Central memory CD4-positive, alpha-beta T cell (primary cell): ENCODE measurements around the gene RNF222.
"Not testable (repeated sequence)": the region's sequence is repeated elsewhere in the genome, so short reads cannot be mapped to it uniquely, and the experiment has no call there.

Experiments
- DNase-seq: peaks from one replicate; pipeline ENCODE4 v3.0.0; 2022

RNF222 gene

DNA sequence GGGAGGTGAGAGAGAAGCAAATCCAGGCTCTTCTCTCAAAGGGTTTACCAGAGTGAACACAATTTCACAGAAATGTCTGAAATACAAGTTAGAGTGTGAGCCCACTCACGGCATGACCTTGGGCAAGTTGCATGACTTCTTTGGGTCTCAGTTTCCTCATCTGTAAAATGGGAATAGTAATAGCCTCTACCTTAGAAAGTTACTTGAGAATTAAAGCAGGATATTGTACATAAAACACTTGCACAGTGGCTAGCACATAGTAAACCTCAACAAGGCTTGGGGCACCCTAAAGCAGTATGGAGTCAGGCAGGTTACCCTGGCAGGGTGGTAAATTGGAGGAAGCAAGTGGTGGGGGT lies 13.2 kb upstream of the RNF222 start:
- DNase-seq: no peak

DNA sequence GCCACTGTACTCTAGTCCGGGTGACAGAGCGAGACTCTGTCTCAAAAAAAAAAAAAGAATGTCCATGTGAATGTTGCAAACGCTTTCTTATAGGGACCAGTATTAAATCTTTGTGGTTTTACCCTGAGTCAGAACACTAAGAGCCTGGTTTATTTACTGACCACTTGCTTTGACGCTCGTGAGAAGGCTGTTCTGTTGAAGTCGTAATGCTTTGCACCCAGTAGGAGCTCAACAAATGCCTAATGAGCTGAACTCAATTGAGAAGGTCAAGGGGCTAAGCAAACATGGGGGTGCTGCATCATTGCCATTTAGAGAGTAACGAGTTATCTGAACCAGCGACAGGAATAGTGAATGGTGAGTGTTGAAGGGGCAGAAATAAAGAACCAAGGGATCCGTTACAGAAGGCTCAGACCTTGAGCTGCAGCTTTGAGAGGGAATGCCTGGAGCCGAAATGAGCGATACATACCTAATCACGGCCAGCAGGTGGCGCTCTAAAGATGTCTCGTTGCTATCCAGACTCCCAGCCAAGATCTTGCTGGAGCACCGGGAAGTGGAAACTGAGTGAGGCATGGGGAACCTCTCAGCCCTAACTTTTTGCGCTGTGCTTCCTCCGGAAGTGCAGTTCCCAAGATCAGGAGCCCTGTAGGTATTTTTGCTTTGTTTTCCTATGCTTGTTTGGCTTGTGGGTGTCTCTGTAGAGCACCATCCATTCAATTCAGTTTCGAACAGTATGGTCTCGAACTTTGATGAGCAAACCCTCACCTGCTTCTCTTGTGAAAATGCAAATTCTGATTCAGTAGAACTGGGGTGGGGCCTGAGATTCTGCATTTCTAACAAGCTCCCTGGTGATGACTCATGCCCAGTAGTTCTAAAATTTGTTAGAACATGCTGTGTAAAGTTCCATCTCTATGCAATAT lies 12.6 kb upstream of the RNF222 start:
- DNase-seq: peak; percentile 66

DNA sequence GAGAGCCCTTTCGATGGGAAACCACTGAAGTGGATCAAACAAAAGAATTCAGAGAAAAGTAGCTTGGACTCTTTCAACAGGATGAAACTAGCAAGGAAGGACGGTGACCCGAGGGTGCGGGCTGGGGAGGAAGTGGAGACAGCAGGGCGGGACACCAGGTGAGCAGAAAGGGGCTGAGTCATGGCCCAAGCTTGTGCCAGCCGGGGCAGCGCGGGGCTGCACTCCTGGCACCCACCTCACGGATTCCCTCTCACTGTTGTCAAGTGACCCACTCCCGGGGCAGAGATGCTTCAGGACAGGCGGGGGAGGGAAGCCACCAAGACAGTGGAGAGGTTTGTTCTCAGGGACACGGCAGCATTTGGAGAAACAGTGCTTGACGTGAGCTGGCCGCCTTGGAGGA lies 10.7 kb upstream of the RNF222 start:
- no peak for DNase-seq

DNA sequence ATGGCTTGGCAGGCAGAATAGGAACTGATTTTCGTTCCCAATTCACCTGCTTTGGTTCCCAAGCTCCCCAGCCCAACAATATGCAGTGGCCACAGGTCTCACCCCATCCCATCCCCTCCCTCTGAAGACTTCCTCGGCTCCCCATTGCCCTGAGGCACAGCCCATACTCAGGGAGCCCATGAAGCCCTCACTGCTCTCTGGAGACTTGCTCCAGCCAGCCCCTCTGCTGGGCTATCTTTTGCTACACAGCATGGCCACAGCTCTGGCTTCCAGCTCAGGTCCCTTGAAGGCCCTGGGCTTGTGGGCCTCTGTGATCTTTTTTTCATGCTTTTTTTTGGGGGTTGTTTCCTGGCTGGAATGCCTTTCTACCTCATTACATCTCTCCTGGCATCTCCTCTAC lies 8.5 kb upstream of the RNF222 start:
- DNase-seq: no peak

DNA sequence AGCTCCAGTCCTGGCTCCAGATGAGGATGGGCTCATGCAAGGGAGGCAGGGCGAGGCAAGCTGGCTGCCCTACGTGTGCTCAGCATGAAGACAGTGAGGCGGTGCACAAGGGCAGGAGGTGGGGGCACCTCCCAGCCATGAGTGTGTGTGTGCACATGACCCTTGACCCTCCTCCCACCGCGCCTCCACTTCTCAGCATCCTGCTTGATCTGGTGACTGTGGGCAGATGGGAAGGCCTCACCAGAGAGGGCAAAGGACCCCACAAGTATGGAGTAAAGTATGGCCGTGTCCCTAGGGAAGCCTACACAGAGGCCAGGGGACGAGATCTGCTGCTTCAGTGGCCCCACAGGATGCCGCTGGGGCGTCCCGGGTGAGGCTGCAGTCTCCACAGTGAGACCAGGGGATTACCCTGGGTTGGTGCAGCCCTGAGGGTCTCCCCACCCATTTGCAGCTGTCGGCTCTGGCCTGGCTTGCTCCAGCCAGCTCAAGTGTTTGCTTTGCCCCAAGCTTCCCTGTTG lies 7.9 kb upstream of the RNF222 start:
- no peak for DNase-seq

DNA sequence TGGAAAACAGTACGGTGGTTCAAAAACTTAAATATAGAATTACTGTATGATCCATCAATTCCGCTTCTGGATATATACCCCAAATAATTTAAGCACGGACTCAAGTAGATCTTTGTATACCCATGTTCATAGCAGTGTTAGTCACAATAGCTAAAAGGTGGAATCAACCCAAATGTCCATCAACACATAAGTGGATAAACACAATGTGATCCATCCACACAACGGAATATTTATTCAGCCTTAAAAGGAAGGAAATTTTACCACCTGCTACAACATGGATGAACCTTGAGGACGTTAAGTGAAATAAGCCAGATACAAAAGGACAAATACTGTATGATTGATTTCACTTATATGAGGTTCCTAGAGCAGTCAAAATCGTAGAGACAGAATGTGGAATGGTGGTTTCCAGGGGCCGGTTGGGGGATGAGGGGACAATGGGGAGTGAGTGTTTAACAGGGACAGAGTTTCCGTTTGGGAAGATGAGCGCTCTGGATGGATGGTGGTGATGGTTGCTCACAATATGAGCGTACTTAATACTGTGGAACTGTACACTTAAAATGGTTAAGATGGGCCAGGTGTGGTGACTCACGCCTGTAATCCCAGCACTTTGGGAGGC lies 5.4 kb upstream of the RNF222 start:
- DNase-seq: no peak

DNA sequence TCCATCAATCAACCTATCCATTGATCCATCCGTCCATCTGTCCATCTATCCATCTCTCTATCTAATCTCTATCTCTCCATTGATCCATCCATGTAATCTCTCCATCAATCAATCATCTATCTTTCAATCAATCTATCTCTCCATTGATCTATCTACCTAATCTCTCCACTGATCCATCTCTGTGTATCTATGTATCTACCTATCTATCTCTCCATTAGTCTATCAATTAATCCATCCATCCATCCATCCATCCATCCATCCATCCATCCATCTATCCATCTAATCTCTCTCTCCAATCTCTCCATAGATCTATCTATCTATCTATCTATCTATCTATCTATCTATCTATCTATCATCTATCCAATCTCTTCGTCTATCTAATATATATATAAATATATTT lies 3.5 kb upstream of the RNF222 start:
- DNase-seq: no peak

DNA sequence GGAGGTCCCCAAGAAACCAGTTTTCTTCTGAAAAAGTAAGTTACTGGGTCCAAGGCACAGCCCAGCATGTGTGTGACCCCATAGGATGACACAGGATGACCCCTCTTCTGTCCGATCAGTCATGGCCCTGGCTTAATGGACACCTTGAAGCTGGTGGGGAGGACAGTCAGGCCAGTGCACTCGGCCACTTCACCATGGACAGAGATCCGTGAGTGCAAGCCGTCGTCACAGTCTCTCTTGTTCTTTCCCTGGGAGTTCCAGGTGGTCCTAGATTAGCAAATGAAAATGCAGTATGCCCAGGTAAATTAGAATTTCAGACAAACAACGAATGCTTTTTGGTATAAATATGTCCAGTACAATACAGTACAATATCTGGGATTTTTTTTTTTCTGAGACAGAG lies 1.4 kb upstream of the RNF222 start:
- no peak for DNase-seq

DNA sequence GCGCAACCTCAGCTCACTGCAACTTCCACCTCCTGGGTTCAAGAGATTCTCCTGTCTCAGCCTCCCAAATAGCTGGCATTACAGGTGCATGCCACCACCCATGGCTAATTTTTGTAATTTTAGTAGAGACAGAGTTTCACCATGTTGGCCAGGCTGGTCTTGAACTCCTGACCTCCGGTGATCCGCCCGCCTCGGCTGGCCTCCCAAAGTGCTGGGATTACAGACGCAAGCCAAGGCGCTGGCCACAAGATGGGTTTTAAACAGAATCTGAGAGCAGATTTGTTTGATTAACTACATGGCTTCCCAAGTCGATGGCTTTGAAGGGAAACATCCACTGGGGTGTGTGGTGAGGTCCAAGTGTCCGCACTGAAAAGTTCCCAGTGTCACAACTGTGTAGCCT lies 3.1 kb downstream of the RNF222 start:
- not testable (repeated sequence) for DNase-seq

DNA sequence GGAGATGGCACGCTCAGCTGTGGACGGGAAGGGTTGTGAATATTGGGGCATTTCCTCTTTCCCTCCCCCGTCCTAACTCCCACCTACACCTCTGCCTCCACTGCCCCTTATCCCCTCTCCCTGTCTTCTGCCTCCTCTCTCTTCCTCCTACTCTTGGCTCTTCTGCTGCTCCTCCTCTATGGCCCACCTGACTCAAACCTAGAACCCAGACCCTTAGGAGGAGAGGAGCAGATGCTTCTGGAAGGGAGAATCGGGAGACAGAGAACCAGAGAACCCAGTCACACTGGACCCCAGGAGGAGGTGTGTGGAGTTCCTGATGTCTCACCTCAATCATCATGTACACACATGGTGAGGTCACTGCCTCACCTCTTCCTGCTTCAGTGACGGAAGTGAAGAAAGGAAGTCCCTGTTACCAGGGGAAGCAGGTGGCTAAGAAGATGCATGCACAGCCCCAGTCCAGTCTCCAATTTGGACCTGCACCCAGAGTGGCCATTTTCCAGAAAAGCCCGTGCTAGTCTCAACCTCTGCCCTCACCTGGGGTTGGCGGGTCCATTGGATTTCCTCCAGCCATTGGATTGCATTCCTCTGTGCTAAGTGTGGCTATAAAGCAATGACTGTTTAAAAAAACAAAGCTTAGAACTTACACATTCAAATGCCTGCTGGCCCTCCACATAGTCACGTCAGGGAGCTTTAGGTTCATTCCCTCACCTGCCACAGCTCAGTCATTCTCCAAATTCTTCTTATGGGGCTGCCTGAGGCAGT lies 4.0 kb downstream of the RNF222 start:
- peak; percentile 56 for DNase-seq

DNA sequence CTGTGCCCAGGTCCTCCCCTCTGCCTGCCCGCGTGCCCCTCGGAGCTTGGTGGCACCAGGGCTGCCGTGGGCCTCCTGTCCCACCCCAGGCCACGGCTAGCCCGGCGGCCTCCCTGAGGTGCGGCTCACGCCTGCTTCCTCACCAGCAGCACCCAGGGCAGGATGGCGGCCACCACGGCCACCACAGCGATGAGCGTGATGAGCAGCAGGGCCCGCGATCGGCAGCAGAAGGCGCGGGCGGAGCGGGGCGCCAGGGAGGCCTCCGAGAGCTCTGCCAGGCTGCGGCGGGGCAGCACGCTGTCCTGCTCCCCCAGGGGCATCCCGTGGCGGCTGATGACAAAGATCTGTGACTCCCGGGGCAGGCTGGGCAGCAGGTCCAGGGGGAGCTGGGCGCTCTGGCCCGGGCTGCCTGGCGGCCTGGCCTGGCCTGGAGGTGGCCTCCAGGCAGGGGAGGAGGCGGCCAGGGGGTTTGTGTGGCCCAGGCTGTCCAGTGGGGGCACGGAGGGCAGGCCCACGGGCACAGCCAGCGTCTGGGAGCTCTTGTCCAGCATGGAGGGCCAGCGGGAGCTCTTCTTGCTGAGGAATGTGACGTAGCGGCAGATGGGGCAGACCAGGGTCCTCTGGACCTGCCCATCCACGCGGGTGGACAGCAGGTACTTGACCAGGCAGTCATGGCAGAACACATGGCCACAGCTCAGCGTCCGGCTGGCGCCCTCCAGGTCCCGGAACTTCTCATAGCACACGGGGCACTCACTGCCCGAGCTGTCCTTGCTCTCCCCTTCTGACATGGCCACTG lies 4.8 kb downstream of the RNF222 start:
- no peak for DNase-seq

DNA sequence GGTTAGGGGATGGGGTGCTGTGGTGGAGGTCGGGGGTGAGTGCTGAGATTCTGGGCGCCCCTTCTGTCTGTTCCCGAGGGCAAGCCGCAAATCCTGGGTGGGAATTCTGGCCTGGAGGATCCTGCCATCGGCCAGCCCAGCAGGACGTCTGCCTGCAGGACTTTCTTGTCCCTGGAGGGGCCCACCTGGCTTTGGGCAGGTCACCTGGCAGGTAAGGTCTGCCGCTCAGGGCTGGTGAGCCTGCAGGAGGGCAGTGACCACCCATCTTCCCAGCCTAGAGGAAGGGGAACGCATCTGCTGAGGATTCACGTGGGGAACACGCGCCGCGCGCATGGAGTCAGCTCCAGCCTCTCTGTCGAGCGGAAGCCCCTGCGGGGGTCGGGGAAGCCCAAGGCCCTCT lies 5.4 kb downstream of the RNF222 start:
- DNase-seq: no peak

DNA sequence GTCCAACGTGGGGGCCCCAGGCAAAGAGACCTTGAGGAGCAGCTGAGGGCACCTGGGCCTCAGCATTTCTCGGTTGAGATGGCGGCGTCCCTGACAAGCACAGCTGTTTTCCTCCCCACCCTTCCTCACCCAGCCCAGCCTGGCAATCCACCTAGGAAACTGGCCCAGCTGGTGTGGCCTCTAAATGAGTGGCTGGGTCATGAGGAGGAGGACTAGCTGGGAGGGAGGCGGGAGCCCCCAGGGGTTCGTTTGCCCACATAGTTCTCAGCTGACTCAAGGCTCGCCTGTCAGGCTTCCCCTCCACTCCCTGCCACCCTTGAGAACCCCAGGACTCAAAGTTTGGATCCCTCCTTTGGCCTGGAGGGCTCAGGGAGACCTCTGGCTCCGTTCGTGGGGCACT lies 5.9 kb downstream of the RNF222 start:
- no peak for DNase-seq

DNA sequence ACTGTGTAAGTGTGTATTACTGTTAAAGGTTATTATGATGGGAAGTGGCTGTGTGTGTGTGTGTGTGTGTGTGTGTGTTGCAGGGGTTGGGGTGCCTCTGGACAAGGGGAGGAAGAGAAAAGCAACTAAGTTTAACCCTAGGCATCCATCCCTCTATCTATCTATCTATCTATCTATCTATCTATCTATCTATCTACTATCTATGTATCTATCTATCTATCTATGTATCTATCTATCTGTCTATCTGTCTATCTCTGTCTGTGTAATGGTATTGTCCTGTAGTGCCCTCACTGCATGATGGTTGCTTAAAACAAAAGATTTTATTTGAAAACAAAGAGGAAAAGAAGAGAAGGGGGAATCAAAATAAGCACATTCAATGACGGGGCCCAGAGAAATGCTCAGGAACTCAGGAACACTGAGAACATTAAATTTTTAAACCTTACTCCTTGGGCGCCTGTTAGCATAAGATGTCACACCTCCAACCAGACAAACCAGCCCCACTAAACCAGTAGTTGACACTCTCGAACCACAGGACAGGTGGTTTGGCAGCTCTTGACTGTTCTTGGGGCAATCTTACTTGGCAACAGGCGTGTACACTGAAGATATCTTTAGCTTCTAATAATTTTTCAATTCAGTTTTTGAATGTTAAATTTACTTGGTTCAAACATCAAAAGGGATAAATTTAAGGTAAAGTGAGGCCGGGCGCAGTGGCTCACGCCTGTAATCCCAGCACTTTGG lies 9.5 kb downstream of the RNF222 start:
- DNase-seq: no peak

DNA sequence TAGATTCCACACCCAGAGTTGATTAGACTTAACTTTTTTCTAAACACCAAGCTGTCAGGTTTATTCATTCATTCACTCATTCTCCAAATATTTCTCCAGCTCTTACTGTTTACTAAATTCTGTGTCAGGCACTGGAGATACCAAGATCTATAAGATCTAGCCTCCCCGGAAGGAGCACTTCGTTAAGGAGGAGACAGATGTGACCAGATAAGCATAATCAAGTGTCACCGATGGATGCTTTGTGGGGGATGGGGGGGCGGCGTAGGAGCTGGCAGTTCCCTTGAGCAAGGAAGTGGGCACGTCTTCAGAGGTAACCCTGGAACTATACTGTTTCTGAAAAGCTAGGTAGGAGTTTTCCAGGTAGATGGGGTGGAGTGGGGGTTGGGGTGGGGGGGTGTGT lies 10.8 kb downstream of the RNF222 start:
- DNase-seq: no peak

DNA sequence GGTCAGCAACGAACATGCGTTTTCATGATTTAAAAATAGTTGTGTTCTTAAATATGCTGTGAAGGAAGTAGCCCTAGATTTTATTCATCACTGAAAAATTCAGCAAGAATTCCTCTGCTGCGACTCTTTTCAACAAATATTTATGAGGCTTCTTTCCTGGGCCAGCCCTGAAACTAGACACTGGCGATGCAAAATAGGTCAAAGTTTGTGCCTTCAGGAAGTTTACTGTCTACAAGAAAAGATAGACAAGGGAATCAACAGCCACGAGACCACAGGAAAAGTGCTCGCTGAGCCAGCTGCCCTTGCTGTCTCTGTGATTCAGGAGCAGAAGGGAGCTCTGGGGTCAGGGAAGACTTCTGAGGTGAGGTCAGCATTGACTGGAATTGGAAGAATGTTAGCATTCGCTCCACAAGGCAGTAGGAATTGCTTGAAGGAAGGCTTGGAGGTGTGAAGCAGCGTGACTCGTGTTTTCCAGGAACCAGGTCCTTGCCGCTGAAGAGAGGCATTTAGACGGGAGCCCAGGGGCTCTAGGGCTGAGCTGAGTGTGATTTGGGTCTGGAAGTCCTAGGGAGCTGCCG lies 12.7 kb downstream of the RNF222 start:
- DNase-seq: no peak

DNA sequence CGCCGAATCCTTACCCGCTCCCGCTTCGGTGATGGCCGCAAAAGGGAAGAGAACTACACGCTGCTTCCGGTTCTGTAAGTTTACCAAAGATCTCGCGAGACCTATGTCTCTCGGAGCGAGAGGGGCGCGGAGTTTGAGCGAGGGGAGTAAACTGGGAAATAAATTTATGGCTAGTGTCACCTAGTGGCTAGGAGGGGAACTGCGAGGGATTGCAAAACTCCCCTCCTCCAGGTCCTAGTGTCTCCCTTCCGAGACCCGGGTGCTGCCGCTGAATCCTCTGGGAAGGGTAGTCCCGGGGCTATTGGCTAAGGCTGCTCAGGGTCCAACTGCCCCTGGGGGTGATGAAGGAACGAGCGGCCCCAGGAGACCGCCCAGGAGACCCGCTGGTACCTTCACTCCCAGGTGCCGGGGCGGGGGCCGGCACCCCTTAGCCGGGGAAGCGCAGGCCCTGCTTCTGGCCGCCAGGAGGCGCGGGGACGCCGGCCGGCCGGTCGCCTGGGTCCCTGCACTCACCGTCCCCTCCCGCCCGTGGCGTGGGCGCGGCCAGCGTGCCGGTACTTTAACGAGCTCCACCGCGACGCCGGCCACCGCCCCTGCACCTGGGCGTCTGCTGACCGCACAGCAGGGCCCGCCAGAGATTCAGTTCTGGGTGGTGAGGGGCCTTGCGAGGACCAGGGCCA lies 14.3 kb downstream of the RNF222 start, which contains the start of gene RPL26:
TSS of gene RPL26 (minus strand) at position 51 of the 680 bp plus-strand sequence. CDS start 883 bp downstream, outside the sequence.
- DNase-seq: peak; percentile 96

DNA sequence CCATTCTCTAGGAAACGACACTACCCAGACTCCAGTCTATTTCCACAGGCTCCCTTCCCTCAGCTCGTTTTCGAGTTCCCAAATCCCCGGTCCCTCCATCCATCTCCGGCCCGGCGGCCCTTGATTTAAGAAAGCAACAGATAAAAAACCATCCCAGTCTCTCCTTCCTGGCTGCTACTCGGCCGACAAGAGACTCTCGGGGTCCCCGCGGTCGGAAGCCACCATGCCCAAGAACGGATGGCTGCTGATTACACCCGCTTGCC lies 14.8 kb downstream of the RNF222 start:
- no peak for DNase-seq

DNA sequence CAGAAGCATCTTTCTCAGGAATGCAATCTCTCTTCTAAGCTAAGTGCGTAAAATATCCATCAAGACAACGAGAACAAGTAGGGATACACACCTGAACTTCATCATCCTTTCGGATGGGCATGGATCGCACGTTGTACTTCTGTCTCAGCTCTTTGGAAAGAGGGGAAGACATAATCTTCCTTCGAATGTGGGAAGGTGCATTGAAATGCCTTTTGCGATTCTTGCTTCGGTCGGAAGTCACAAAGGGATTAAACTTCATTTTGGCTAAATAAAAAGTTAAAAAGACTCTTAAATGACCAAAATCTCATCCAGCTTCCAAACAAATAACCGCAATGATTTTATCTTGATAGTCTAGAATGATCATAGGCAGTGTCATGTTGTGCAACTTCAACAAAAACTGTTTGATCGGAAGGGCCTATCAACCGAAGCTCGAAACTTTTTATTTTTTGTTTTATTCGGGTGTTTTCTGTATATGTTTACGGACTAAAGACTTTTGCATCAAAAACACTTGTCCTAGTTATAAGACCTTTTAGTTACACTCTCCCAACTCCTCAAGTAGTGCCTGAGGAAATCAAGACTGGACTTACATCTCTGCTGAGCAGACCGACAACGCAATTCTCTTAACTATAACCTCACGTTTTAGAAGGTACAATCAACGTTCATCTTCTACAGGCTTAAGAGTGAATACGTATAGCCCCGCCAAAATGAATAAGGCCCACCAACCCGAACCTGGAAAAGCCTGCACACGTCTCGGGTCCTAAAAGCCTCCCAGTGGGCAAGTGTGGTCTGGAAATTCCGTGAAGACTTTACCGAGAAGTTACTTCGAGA lies 15.4 kb downstream of the RNF222 start:
- no peak for DNase-seq

DNA sequence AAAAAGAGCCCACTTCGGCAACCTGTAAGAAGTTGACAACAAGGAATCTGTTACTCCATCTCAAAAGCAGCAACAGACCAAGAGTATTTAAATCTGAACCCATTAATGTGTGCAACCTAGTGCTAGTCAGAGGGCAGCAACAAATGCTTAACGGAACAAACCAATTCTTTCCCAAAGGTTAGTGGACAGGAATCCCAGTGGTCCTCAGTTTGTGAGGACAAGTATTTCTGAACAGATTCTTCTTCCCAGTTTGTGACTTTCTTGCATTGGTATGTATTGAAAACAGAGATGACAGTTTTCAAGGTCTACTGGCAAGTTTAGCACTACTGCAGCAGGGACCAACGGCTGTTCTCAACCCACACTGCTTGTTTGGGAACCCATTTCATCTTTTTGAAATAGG lies 17.6 kb downstream of the RNF222 start:
- no peak for DNase-seq
